OCI-LY7 (cell line): ENCODE results near the gene TEX48. TPM values are rescaled to one million over a fixed set of nuclear protein-coding genes. Genes with fewer than 3 reads are reported as not detected.

ENCODE experiments used
- BruUV-seq: library from RNA; stranded (reverse); fragments of 400-500 nt; replicated peaks from 2 replicates; lab custom pipeline; 2021; lab: Mats Ljungman, UMichigan
- CTCF ChIA-PET: fragments of 300-600 bp; sonication (Branson Sonifier 250); formaldehyde crosslinking; loops from one replicate; lab custom pipeline; 2022; ENCODE audit warnings: antibody characterized with exemption; ENCODE audit not compliant: unreplicated experiment; lab: Charles Lee
- POLR2A ChIA-PET: fragments of 300-600 bp; sonication (Branson Sonifier 250); formaldehyde crosslinking; loops from one replicate; lab custom pipeline; 2022; ENCODE audit warnings: antibody characterized with exemption; lab: Charles Lee
- DNase-seq: peaks from one replicate; pipeline ENCODE4 v3.0.0-alpha.2; 2015; ENCODE audit warnings: low spot score
- H2AFZ ChIP-seq: fragments of 200-600 bp; sonication (generic), shearing (Covaris generic); 2 replicates; pipeline ENCODE4 v1.6.1; 2014; ENCODE audit warnings: mild to moderate bottlenecking, antibody characterized with exemption, low read length, moderate library complexity
- H3K27ac ChIP-seq: fragments of 200-600 bp; sonication (generic); 2 replicates; pipeline ENCODE4 v1.5.1; 2014; ENCODE audit warnings: mixed run types, low read depth, mild to moderate bottlenecking, moderate library complexity, low read length, inconsistent platforms; ENCODE audit not compliant: poor library complexity, severe bottlenecking
- H3K36me3 ChIP-seq: fragments of 200-600 bp; sonication (generic); 2 replicates; pipeline ENCODE4 v1.6.1; 2014; ENCODE audit warnings: mild to moderate bottlenecking, antibody characterized with exemption, low read length, moderate library complexity, mixed read lengths; ENCODE audit not compliant: insufficient read depth
- H3K4me1 ChIP-seq: fragments of 200-600 bp; sonication (generic); 2 replicates; pipeline ENCODE4 v1.5.1; 2014; ENCODE audit warnings: mild to moderate bottlenecking, low read length; ENCODE audit not compliant: insufficient read depth, poor library complexity, severe bottlenecking
- H3K4me2 ChIP-seq: fragments of 200-600 bp; sonication (generic); 2 replicates; pipeline ENCODE4 v1.6.1; 2014; ENCODE audit warnings: mild to moderate bottlenecking, low read length
- H3K4me3 ChIP-seq: fragments of 200-600 bp; sonication (generic); 2 replicates; pipeline ENCODE4 v1.5.1; 2014; ENCODE audit warnings: mild to moderate bottlenecking, low read depth, low read length; ENCODE audit not compliant: poor library complexity, severe bottlenecking
- H3K79me2 ChIP-seq: fragments of 200-600 bp; sonication (generic); 2 replicates; pipeline ENCODE4 v1.6.1; 2016; ENCODE audit warnings: low read depth, mild to moderate bottlenecking, low read length, moderate library complexity, mixed read lengths; ENCODE audit not compliant: insufficient read depth
- H3K9me2 ChIP-seq: fragments of 200-600 bp; sonication (generic); 2 replicates; pipeline ENCODE4 v1.6.1; 2016; ENCODE audit warnings: mild to moderate bottlenecking, low read length, mixed read lengths; ENCODE audit not compliant: insufficient read depth
- H3K9me3 ChIP-seq: fragments of 200-600 bp; sonication (generic); 2 replicates; pipeline ENCODE4 v1.6.1; 2014; ENCODE audit warnings: mild to moderate bottlenecking, mixed run types, low read length, mixed read lengths
- H4K20me1 ChIP-seq: fragments of 200-600 bp; sonication (generic); 2 replicates; pipeline ENCODE4 v1.6.1; 2014; ENCODE audit warnings: mild to moderate bottlenecking, antibody characterized with exemption, low read length, moderate library complexity, mixed read lengths; ENCODE audit not compliant: insufficient read depth
- CTCF ChIP-seq: fragments of 200-600 bp; sonication (generic); conservative IDR thresholded peaks from 2 replicates; pipeline ENCODE4 v1.5.1; 2014; ENCODE audit warnings: mild to moderate bottlenecking, antibody characterized with exemption, low read length, moderate library complexity, mixed read lengths
- EZH2phosphoT487 ChIP-seq: fragments of 200-600 bp; sonication (generic); IDR thresholded peaks from 2 replicates; pipeline ENCODE4 v1.6.1; 2018; ENCODE audit warnings: low read depth, borderline replicate concordance, mild to moderate bottlenecking, mixed run types, antibody characterized with exemption, low read length, moderate library complexity, mixed read lengths
- intact Hi-C: fragments of 100-400 bp; cut with micrococcal nuclease; formaldehyde crosslinking; loops from one replicate; pipeline ENCODE4 v1.10.0; 2022; ENCODE audit not compliant: unreplicated experiment
- total RNA-seq, 2 experiments: library from RNA; depleted of rRNA in 1 of 2; stranded (reverse); fragments of >200 nt in 1 of 2; shearing (Covaris generic) in 1 of 2; gene quantifications; 2 replicates each; pipeline ENCODE4 v1.2.3, GENCODE V29; 2014 to 2022

The TEX48 gene
- total RNA-seq, 2 experiments from 2014 or later, result not detected

GRCh38 chr9:114706711-114707110, 24.7 kb upstream of the TEX48 start:
- Histone ChIP-seq H2AFZ (no peak overlapping the region), H3K4me2 (no peak overlapping the region), H4K20me1 (no peaks in the 10 kb centered on the region), H3K9me2 (no peaks in the 10 kb centered on the region), H3K27ac (no peak overlapping the region), H3K4me1 (no peaks in the 10 kb centered on the region), H3K36me3 (no peaks in the 10 kb centered on the region), H3K79me2 (no peaks in the 10 kb centered on the region), H3K4me3 (no peak overlapping the region), H3K9me3 (no peaks in the 10 kb centered on the region)
- ChIA-PET CTCF (no interaction called here), POLR2A (interaction anchor here (0.7 to 0.9 kb wide), 2 partner anchors 9 to 29 kb away, joined by 5 to 6 read pairs; no protein-coding TSS in a partner anchor)
- intact Hi-C loops, result no loop called here
- no peak for DNase-seq
- no TSS peak for BruUV-seq
- TF ChIP-seq CTCF (no peak), EZH2phosphoT487 (no peak)

GRCh38 chr9:114701988-114702387, 20.0 kb upstream of the TEX48 start:
- ChIA-PET CTCF (no interaction called here), POLR2A (interaction anchor here (0.6 kb wide), 1 partner anchor 220 kb away, joined by 3 read pairs; no protein-coding TSS in a partner anchor)
- Histone ChIP-seq H3K9me3 (no peaks in the 10 kb centered on the region), H4K20me1 (no peaks in the 10 kb centered on the region), H3K79me2 (no peaks in the 10 kb centered on the region), H3K27ac (no peak overlapping the region), H3K4me3 (no peak overlapping the region), H3K4me1 (no peaks in the 10 kb centered on the region), H3K9me2 (no peaks in the 10 kb centered on the region), H2AFZ (no peak overlapping the region), H3K36me3 (no peaks in the 10 kb centered on the region), H3K4me2 (no peak overlapping the region)
- no peak for TF ChIP-seq EZH2phosphoT487
- TF ChIP-seq CTCF, result no peak
- no TSS peak for BruUV-seq
- intact Hi-C loops, result no loop called here
- no peak for DNase-seq

GRCh38 chr9:114697951-114698351, 16.0 kb upstream of the TEX48 start:
- CTCF ChIA-PET, result no interaction called here
- Histone ChIP-seq H3K9me2 (no peaks in the 10 kb centered on the region), H3K36me3 (no peaks in the 10 kb centered on the region), H3K4me2 (no peak overlapping the region), H3K79me2 (no peaks in the 10 kb centered on the region), H3K27ac (no peak overlapping the region), H3K9me3 (no peaks in the 10 kb centered on the region), H2AFZ (no peak overlapping the region), H3K4me1 (no peaks in the 10 kb centered on the region), H4K20me1 (no peaks in the 10 kb centered on the region), H3K4me3 (no peak overlapping the region)
- intact Hi-C loops, result no loop called here
- POLR2A ChIA-PET, result no interaction called here
- TF ChIP-seq CTCF (no peak), EZH2phosphoT487 (no peak)
- no peak for DNase-seq
- no TSS peak for BruUV-seq
